Measurements from ENCODE around the gene NCOR1.
"Not testable (repeated sequence)": the region's sequence is repeated elsewhere in the genome, so short reads cannot be mapped to it uniquely, and the experiment has no call there.

Gene NCOR1

GRCh38 chr17:16086957-16087356, 128.4 kb downstream of the NCOR1 start:
- DNase-seq (ENCODE audit: low spot score) = no peak

DNA sequence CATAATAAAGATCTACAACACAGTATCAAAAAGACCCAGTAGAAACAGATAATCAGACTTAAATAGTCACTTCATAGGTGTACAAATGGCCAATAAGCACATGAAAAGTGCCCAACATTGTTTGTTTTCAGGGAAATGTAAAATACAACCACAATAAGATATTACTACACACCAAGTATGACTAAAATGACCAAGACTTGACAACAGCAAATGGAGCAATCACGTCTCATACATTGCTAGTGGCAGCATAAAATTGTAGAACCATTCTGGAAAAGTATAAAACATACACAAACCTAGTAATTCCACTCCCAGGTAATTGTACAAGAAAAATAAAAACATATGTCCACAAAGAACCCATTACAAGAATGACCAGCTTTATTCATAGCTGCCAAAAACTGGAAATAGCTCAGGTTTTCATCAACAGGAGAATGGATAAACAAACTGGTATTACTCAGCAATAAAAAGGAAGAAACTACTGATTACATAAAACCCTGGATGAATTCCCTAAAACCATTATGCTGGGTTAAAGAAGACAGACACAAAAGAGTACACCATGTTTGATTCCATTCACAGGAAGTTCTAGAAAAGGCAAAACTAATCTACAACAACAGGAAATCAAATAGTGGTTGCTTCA, 130.2 kb downstream of the NCOR1 start:
- no peak for DNase-seq (ENCODE audit: low spot score)

GRCh38 chr17:16083223-16083622, 132.1 kb downstream of the NCOR1 start:
- DNase-seq (ENCODE audit: low spot score) = no peak

DNA sequence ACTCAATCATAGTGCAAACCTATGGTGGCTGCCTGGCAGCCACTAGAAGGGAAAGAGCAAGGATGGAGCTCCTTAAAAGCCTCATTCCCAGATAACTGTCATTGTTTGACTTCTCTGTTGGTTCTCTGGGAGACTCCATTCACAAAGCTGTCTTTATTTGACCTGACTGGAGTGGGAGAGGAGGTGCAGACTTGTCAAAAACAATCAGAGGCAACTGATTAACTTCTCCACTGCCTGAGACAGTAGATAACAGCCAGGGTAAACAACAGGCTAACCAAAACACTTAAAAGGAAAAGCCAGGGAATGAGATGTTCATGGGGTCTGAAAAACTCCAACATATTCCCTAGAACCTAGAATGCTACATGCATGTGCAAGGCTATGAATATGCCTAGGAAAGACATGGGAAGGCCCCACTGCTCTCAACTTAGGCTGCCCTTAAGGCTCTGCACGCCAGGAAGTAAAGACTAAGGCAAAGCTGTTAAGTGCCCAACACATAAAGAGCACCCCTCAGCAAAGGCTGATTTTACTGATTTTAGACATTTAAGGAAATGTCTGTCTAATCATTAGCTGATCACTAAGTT, 133.7 kb downstream of the NCOR1 start:
- DNase-seq (ENCODE audit: low spot score) = no peak

DNA sequence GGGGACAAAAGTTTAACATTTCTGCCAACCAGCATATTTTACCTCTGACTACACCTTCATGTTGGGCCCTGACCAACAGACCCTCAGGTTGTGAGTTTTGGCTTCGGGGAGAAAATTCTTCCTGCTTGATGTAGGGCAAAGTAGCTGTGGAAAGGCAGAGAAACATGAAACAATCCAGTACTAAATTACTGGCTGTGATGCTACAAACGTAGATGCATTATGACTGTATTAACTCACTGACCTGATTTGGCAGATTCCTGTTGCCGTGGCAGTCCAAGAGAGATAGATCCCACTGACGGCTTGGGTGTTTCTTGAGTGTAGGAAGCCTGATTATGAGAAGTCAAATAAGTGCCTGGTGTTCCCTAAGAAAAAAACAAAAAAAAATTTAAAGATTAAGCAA, 135.0 kb downstream of the NCOR1 start:
- DNase-seq (ENCODE audit: low spot score) = no peak

- no peak for DNase-seq (ENCODE audit: low spot score)
Measured at GRCh38 chr17:16075949-16076348, 139.4 kb downstream of the NCOR1 start.

GRCh38 chr17:16074423-16074822, 140.9 kb downstream of the NCOR1 start:
- no peak for DNase-seq (ENCODE audit: low spot score)

GRCh38 chr17:16073845-16074244, 141.5 kb downstream of the NCOR1 start:
- no peak for DNase-seq (ENCODE audit: low spot score)

DNA sequence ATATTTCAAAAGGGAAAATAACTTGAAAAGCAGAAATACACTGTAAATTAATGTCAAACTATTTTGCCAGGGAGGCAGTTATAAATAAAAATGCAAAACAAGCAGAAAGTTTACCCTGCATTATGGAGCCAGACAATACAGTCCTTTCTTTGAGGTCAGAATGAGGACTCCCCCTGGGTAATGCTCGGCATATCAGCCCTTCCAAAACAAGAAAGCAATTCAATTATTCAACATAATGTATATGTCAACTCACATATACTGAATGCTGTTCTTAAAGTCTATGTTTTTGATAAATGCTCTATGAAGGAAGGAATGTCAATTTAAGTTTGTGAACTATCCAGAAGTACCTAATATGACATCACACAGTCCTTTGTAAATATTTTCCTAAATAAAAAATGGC, 143.3 kb downstream of the NCOR1 start:
- DNase-seq (ENCODE audit: low spot score) = no peak

DNA sequence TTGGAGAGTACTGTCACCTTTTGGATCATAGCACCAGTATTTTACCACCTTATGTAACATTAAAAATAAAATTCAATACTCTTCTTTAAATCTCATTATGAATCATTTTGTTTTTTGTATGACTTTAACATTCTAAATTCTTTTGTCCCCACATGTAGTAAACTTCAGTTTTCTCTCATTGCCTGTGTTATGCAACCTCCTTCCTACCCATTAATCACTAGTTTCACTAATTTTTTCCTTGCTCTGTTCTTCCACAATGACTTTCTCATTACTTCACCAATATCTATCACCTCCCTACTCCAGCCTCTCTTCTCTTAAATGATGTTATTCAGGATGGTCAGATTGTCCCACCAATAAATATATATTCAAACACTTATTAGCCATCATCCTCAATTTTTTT, 147.0 kb downstream of the NCOR1 start:
- DNase-seq (ENCODE audit: low spot score) = no peak

- no peak for DNase-seq (ENCODE audit: low spot score)
Measured at GRCh38 chr17:16066125-16066524, 149.2 kb downstream of the NCOR1 start.

GRCh38 chr17:16061631-16062030, 153.7 kb downstream of the NCOR1 start:
- no peak for DNase-seq (ENCODE audit: low spot score)

- not testable (repeated sequence) for DNase-seq (ENCODE audit: low spot score)
Measured at GRCh38 chr17:16055139-16055538, 160.2 kb downstream of the NCOR1 start.

- DNase-seq (ENCODE audit: low spot score) = no peak
Measured at GRCh38 chr17:16052486-16052885, 162.8 kb downstream of the NCOR1 start.

DNA sequence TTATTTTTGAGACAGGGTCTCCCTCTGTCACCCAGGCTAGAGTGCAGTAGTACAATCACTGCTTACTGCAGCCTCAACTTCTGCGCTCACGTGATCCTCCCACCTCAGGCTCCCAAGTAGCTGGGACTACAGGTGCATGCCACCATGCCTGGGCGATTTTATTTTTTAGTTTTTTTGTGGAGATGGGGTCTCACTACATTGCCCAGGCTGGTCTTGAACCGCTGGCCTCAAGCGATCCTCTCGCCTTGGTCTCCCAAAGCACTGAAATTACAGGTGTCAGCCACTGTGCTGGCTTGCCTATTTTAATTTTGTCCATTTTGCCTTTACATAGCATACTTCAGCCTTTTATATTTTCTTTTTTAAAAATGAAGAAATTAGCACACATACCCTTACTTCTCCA, 164.5 kb downstream of the NCOR1 start:
- no peak for DNase-seq (ENCODE audit: low spot score)

DNA sequence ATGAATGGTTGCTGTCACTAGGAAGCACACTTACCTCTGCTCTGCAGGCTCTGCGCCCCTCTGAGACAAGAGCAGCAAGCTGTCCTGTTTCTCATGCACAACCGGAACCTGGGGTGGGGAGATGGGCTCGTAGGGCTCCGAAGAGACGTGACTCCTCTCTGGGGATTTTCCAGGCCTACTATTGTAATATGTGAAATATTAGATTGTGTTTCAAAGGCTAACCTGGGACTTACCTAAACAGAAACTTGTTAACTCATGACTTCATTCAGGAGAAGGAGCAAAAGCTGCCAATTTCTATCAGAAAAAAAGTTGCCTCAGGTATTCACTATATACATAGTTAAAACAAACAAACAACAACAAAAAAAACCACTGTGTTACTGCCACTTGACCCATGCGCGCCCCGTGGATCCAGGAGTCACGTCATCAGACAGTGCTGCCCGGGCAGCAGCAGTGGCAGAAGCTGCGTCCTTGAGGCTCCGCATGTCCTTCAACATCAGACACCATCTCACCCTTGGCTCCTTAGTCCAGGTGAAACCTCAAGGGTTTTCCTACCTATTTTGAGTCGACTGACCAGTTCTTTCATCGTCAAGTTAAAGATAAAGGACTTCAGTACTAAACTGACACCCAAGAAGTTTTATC, 166.4 kb downstream of the NCOR1 start:
- peak; percentile 40 for DNase-seq (ENCODE audit: low spot score)

DNA sequence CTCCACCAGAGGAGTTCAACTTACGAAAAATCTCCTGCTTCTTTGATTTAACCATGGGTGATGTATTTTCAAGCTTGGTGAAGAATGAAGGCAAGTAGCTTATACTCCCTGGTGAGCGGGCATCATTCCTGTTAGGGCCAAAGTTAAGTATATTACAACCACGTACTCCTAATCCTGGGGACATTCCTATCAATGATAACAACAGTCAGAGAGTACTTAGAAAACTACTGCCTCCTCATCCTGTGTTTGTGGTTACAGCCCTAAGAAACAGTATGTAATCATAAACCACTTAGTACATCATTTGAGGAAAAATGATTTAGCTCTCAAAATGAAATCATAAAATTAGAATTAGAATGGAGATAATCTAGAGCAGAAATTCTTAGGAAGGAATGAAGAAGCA, 168.4 kb downstream of the NCOR1 start:
- DNase-seq (ENCODE audit: low spot score) = no peak

DNA sequence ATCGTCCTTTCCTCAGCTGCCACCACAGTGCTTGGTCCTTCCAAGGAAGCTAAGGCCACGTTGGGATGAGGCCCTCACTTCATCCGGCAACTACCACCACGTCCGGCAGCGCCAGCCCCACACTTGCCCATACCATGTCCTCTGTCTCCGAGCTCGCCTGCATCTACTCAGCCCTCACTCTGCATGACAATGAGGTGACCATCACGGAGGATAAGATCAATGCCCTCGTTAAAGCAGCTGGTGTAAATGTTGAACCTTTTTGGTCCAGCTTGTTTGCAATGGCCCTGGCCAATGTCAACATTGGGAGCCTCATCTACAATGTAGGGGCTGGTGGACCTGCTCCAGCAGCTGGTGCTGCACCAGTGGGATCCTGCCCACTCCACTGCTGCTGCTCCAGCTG, 170.8 kb downstream of the NCOR1 start:
- DNase-seq (ENCODE audit: low spot score) = no peak

- peak; percentile 69 for DNase-seq (ENCODE audit: low spot score)
Measured at GRCh38 chr17:16040710-16041251, 174.6 kb downstream of the NCOR1 start.

- DNase-seq (ENCODE audit: low spot score) = peak; percentile 13
Measured at GRCh38 chr17:16037636-16038035, 177.7 kb downstream of the NCOR1 start.

GRCh38 chr17:16036261-16036660, 179.1 kb downstream of the NCOR1 start:
- no peak for DNase-seq (ENCODE audit: low spot score)

GRCh38 chr17:16033729-16034349, 181.5 kb downstream of the NCOR1 start:
- DNase-seq (ENCODE audit: low spot score) = no peak

Measured in kidney tubule cell (primary cell).